ENCODE data around the gene PCID2.
A peak's percentile ranks its signal among the peaks of the same experiment; 100 is the strongest.

Gene PCID2

GRCh38 chr13:113219256-113219940 is 10.9 kb upstream of the PCID2 start:
- no peak for DNase-seq

- no peak for DNase-seq
Measured at GRCh38 chr13:113218586-113218985, 10.1 kb upstream of the PCID2 start.

GRCh38 chr13:113216254-113217048 is 8.0 kb upstream of the PCID2 start:
- DNase-seq: no peak

GRCh38 chr13:113211774-113212173 is 3.3 kb upstream of the PCID2 start:
- peak; percentile 30 for DNase-seq

- no peak for DNase-seq
Measured at GRCh38 chr13:113210833-113211232, 2.4 kb upstream of the PCID2 start.

- DNase-seq: peak; percentile 75
Measured at GRCh38 chr13:113209759-113210421, 1.4 kb upstream of the PCID2 start.

- DNase-seq: peak; percentile 76
Measured at GRCh38 chr13:113209336-113209758, 878 bp upstream of the PCID2 start, which contains the start of gene CUL4A. Gene CUL4A, plus strand, starts transcription at chr13:113209613. Its CDS starts 15 bp downstream, at chr13:113209628.

- DNase-seq: no peak
Measured at GRCh38 chr13:113207890-113208420, 514 bp downstream of the PCID2 start.

- no peak for DNase-seq
Measured at GRCh38 chr13:113207460-113207859, 1.0 kb downstream of the PCID2 start.

- DNase-seq: no peak
Measured at GRCh38 chr13:113205428-113205931, 3.0 kb downstream of the PCID2 start.

GRCh38 chr13:113204378-113204734 is 4.1 kb downstream of the PCID2 start:
- no peak for DNase-seq

- DNase-seq: no peak
Measured at GRCh38 chr13:113203507-113204377, 4.7 kb downstream of the PCID2 start.

- DNase-seq: no peak
Measured at GRCh38 chr13:113202912-113203311, 5.6 kb downstream of the PCID2 start.

GRCh38 chr13:113201815-113202214 is 6.7 kb downstream of the PCID2 start:
- no peak for DNase-seq

GRCh38 chr13:113196970-113197737 is 11.3 kb downstream of the PCID2 start:
- no peak for DNase-seq

GRCh38 chr13:113195360-113195759 is 13.1 kb downstream of the PCID2 start:
- no peak for DNase-seq

GRCh38 chr13:113192902-113193301 is 15.6 kb downstream of the PCID2 start:
- DNase-seq: no peak

- DNase-seq: no peak
Measured at GRCh38 chr13:113192279-113192678, 16.2 kb downstream of the PCID2 start.

- no peak for DNase-seq
Measured at GRCh38 chr13:113190181-113190580, 18.3 kb downstream of the PCID2 start.

- no peak for DNase-seq
Measured at GRCh38 chr13:113187883-113188665, 20.4 kb downstream of the PCID2 start.

- DNase-seq: peak; percentile 67
Measured at GRCh38 chr13:113187263-113187669, 21.2 kb downstream of the PCID2 start.
